Endothelial cell (in vitro differentiated cells): ENCODE data around the gene DPH3. TPM values are rescaled to one million over a fixed set of nuclear protein-coding genes. Genes with fewer than 3 reads are reported as not detected.

ENCODE experiments used
- DNase-seq: peaks from one replicate; pipeline ENCODE4 v3.0.0; 2021; ENCODE audit warnings: low spot score
- H3K27ac Mint-ChIP-seq: one replicate; pipeline ENCODE4 v1.8.0; 2021; ENCODE audit warnings: mixed read lengths, inconsistent platforms; ENCODE audit not compliant: unreplicated experiment
- H3K27me3 Mint-ChIP-seq: one replicate; pipeline ENCODE4 v1.8.0; 2021; ENCODE audit warnings: mild to moderate bottlenecking, moderate library complexity, mixed read lengths, inconsistent platforms; ENCODE audit not compliant: unreplicated experiment
- H3K36me3 Mint-ChIP-seq: one replicate; pipeline ENCODE4 v1.8.0; 2021; ENCODE audit warnings: mild to moderate bottlenecking, low read depth, mixed read lengths, inconsistent platforms; ENCODE audit not compliant: unreplicated experiment
- H3K4me1 Mint-ChIP-seq: one replicate; pipeline ENCODE4 v1.8.0; 2021; ENCODE audit warnings: mild to moderate bottlenecking, mixed read lengths, inconsistent platforms; ENCODE audit not compliant: unreplicated experiment
- H3K4me3 Mint-ChIP-seq: one replicate; pipeline ENCODE4 v1.8.0; 2021; ENCODE audit warnings: mild to moderate bottlenecking, mixed read lengths, inconsistent platforms; ENCODE audit not compliant: unreplicated experiment
- H3K9me3 Mint-ChIP-seq: one replicate; pipeline ENCODE4 v1.8.0; 2021; ENCODE audit warnings: mixed read lengths, inconsistent platforms; ENCODE audit not compliant: unreplicated experiment
- total RNA-seq: library from RNA; stranded (reverse); fragmentation: NEBNext Ultra II Directional; extraction: Animal tissue kit (Norgen Biotek cat#: 25700); gene quantifications from one replicate; pipeline ENCODE4 v1.2.1, GENCODE V29; 2021; ENCODE audit not compliant: unreplicated experiment
- TF ChIP-seq, protein P1 (sequence below): fragments of 200-600 bp; sonication (generic); IDR thresholded peaks from one replicate; pipeline ENCODE4 v1.5.0; 2021; ENCODE audit warnings: antibody characterized with exemption; ENCODE audit not compliant: unreplicated experiment

Gene DPH3
- total RNA-seq, 1 donor from 2014 or later = 33.3 TPM

DNA sequence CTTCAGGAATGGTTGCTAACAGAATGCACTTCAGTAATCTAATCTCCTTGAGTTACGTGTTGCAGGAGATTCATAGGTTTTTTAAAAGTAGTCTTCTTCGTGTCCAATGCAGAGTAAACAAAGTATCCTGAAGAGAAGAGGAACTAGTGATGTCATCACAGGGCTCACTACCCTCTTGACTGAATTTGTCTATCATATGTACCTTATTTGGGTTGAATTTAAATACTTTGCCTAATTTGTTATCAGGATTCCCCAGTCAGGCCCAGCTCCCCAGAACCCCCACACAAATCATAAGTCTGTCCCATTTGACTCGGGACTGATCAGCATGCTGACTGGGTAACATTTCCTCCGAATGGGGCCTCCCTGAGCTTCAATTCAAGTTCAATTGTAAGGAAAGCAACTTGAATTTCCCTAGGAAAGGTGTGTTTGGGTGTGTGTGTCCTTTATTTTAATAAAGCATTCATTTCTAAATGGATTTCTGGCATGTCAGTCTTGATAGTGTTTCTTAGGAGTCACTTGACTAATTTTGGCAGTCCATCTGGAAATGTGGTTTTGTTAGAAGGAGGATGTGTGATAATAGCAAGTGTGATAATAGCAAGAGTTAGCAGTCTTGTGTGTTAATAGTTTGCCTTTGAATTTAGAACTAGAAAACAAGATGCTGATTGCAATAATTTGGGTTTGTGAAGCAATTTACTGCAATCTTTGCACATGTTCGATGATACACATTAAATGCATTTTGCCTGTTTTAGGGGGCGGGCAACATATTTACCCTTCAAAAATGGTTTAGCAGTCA is 22.2 kb upstream of the DPH3 start:
- DNase-seq = no peak
- TF ChIP-seq, protein P1, sequence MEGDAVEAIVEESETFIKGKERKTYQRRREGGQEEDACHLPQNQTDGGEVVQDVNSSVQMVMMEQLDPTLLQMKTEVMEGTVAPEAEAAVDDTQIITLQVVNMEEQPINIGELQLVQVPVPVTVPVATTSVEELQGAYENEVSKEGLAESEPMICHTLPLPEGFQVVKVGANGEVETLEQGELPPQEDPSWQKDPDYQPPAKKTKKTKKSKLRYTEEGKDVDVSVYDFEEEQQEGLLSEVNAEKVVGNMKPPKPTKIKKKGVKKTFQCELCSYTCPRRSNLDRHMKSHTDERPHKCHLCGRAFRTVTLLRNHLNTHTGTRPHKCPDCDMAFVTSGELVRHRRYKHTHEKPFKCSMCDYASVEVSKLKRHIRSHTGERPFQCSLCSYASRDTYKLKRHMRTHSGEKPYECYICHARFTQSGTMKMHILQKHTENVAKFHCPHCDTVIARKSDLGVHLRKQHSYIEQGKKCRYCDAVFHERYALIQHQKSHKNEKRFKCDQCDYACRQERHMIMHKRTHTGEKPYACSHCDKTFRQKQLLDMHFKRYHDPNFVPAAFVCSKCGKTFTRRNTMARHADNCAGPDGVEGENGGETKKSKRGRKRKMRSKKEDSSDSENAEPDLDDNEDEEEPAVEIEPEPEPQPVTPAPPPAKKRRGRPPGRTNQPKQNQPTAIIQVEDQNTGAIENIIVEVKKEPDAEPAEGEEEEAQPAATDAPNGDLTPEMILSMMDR = no peak
- H3K27me3 Mint-ChIP-seq = no peaks in the 10 kb centered on the region
- H3K4me1 Mint-ChIP-seq = peaks cover 12% of the 10 kb centered on the region
- no peaks in the 10 kb centered on the region for H3K9me3 Mint-ChIP-seq
- H3K27ac Mint-ChIP-seq = no peak overlapping the region
- peaks cover 5% of the 10 kb centered on the region for H3K36me3 Mint-ChIP-seq
- no peak overlapping the region for H3K4me3 Mint-ChIP-seq

DNA sequence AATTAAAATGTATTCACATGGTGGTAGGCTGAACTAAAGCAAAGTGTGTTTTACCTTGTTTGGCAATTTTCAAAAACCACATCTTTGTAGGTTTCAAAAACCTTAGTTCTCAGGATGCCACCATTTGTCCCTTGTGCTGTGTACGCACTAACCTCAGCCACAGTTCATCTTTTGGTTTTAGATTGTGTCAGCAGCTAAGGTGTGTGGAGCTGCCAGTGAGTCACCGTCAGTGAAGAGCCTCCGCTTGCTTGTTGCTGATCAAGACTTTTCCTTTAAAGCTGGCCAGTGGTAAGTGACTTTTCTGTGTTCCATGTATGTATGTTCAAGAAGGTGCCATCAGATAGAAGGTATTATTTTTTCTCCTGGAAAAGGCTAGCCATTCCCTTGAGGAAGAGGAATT is 21.4 kb upstream of the DPH3 start:
- Mint-ChIP-seq H3K27ac (no peak overlapping the region), H3K4me1 (peaks cover 8% of the 10 kb centered on the region)
- TF ChIP-seq, protein P1 = no peak

DNA sequence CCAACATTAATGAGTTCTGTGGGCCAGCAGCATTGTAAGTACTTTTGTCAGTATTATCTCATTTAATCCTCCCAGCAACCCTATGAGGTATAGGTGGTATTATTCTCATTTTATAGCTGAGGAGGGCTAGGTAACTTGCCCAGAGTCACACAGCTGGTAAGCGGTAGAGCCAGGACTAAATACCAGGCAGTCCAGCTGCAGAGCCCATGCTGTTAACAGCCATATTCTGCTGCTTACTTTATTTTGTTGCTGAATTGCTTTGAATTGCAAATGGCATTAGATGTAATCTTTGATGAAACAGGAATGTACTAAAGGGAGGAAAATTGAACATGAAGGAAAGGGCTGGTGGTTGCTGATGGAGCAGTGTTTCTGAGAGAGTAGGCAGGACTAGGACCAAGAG is 19.9 kb upstream of the DPH3 start:
- H3K9me3 Mint-ChIP-seq = no peaks in the 10 kb centered on the region
- H3K4me1 Mint-ChIP-seq = no peaks in the 10 kb centered on the region
- H3K36me3 Mint-ChIP-seq = peaks cover 5% of the 10 kb centered on the region
- H3K4me3 Mint-ChIP-seq = no peak overlapping the region
- TF ChIP-seq, protein P1 = no peak
- H3K27ac Mint-ChIP-seq = no peak overlapping the region
- no peaks in the 10 kb centered on the region for H3K27me3 Mint-ChIP-seq
- no peak for DNase-seq

More for the DNA sequence above, 21.4 kb upstream of the DPH3 start:
- H3K9me3 Mint-ChIP-seq = no peaks in the 10 kb centered on the region
- H3K4me3 Mint-ChIP-seq = no peak overlapping the region
- H3K36me3 Mint-ChIP-seq = peaks cover 5% of the 10 kb centered on the region
- no peaks in the 10 kb centered on the region for H3K27me3 Mint-ChIP-seq
- DNase-seq = no peak

DNA sequence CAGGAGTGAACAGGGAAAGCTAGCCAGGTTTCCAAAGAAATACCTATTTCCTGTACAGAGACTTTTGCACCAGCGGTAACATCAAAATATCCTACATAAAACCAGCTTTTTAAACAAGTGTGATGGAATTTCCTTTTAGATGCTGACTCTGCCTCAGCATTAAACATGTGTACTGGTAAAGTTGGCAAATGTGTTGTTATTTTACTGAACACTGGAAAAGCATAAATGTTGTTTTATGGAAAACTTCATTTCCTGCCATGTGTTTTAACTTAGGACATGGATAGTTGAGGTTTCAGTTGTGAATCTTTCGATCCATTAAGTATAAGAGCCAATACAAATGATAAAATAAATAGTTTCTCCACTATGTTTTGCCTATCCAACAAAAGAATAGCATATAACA is 15.9 kb upstream of the DPH3 start:
- DNase-seq = no peak
- Mint-ChIP-seq H3K9me3 (no peaks in the 10 kb centered on the region), H3K4me1 (peaks cover 6% of the 10 kb centered on the region), H3K4me3 (no peak overlapping the region), H3K27ac (no peak overlapping the region), H3K27me3 (no peaks in the 10 kb centered on the region), H3K36me3 (no peaks in the 10 kb centered on the region)
- TF ChIP-seq, protein P1 = no peak

DNA sequence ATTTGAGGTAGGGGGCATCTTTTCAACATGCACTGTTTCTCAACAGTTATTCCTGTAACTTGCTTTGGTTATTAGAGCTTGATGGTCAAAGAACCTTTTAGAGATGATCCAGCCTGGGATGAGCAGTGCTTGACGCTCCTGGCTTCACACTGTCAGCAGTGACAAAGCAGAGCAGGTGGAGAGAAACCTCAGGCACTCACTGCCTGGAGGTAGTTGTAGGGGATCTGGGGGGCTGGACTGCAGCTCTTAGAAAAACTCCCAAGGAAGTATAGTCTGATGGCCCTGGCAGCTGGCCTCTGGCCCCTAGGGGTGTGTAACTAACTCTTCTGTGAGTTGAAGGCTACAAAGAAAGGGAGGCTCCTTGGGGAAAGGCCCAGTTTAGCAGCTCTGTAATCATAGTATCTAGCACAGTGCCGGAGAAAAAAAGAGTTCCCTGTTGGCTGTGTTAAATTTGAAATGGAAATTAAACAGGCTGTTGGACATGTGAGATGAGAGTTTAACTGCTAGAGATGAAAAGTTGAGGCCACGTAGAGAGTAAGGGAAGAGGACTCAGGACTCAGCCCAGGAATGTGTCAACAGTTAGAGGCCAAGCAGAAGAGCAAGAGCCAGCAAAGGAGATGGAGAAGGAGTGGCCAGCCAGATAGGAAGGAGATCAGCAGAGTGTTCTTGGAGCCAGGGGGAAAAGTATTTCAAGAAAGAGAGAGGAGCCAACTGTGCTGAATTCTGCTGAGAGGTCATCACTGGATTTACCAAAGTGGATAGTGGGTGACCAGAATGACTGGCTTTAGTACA is 14.5 kb upstream of the DPH3 start:
- TF ChIP-seq, protein P1 = no peak
- no peak overlapping the region for H3K27ac Mint-ChIP-seq
- no peaks in the 10 kb centered on the region for H3K9me3 Mint-ChIP-seq
- peaks cover 6% of the 10 kb centered on the region for H3K4me1 Mint-ChIP-seq
- no peak overlapping the region for H3K4me3 Mint-ChIP-seq
- no peak for DNase-seq
- no peaks in the 10 kb centered on the region for H3K27me3 Mint-ChIP-seq
- H3K36me3 Mint-ChIP-seq = no peaks in the 10 kb centered on the region
